ENCODE data around the gene BNIP3.

DNA sequence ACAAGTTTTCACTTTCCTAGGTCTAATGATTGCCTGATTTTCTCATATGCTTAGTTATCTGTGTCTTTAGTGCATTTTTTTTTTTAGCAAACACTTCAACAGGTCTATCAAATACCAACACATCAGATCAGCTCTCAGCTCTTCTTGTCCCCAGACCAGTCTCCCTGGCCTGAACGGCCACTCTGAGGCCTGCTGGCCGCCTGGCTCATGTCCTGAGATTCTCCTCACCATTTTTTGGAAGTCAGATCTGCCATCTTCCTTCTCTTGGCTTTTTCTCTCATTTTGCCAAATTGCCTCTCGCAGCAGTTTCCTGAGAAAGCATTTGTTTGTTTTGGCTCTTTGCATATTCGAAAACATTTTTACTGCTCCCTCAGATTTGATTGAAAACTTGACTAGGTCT lies 51.6 kb downstream of the BNIP3 start:
- TF ChIP-seq CTCF (IDR thresholded peaks at IDR 0.05; ENCODE audit: insufficient read depth, low read length, poor library complexity, severe bottlenecking) (no peak), EZH2phosphoT487 (conservative IDR thresholded peaks at IDR 0.05; ENCODE audit: low read length) (no peak)
